AG20443 (cell line): ENCODE data around the gene FKBP11.
"Not testable (repeated sequence)": the region's sequence is repeated elsewhere in the genome, so short reads cannot be mapped to it uniquely, and the experiment has no call there.

ENCODE experiments used
- DNase-seq: peaks from one replicate; pipeline ENCODE4 v3.0.0; 2012; ENCODE audit warnings: low spot score, mixed read lengths

The FKBP11 gene

DNA sequence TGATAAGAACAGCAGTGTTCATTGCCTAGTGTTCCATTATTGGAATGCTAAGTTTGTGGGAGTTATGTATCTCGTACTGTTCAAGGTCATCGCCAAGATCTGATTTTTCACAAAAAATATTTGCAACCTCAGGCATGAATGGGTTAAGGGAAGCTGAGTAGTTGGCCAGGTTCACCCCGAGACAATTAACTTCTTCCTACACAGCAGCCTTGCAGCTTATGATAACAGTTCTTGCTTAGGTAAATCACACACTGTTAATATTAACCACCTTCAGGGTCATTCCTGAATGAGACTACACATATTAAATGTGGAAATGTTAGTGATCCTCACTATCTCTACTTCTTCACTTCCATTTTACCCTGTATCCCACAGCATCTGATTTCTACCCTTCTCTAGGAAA is 18.0 kb downstream of the FKBP11 start:
- no peak for DNase-seq

DNA sequence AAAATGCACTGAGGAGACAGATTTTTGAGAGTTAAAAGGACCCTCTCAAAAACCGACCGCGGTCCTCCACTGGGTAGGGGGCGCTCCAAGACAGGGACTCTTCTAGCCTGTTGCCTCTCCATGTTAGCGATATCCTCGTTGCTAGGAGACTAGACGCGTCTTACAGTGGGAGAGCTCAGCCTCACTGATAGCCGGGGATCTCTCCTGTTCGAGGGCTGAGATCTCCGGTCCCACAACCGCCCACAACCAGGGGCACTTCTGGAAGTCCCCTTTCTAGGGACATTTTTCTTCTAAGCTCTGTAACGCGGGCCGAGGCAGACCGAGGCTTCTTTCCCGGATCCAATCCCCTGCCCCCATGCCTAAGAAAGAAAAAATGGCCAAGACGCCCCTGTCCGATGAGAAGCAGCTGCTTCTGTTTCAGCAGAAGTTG is 21.3 kb downstream of the FKBP11 start:
- DNase-seq = peak; percentile 79

DNA sequence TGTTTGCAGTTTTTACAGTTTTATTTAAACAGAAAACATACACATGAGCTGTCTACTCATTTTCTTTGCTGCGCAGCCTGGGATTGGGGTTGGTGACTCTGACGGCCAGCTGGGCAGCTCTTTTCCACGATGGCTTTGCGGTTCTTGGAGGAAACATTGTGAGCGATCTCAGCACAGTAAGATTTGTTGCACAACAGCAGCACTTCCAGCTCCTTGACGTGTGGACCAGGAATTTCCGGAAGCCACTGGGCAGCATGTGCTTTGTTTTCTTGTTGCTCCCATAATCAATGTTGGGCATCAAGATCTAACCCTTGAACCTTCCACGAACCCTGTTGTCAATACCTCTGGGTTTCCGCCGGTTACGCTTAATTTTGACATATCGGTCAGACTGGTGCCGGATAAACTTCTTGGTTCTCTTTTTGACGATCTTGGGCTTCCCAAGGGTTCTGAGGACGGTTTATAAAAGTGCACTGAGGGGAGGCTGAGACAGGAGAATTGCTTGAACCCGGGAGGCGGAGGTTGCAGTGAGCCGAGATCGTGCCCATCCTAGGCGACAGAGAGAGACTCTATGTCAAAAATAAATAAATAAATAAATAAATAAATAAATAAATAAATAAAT is 21.8 kb downstream of the FKBP11 start:
- peak; percentile 34 for DNase-seq

DNA sequence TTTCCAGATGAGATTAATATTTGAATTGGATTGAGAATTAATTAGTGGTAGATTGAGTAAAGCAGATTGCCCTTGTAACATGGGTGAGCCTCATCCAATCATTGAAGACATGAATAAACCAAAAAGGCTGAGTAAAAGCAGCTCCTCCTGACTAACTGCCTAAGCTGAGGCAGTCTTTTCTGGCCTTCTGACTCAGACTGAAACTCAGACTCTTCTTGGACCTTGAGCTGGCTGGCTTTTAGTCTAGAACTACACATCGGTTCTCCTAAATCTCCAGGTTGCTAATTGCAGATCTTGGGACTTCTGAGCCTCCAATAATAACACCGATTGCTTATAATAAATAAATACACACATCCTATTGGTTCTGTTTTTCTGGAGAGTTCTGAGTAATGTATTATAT is 24.0 kb downstream of the FKBP11 start:
- DNase-seq = peak; percentile 58

DNA sequence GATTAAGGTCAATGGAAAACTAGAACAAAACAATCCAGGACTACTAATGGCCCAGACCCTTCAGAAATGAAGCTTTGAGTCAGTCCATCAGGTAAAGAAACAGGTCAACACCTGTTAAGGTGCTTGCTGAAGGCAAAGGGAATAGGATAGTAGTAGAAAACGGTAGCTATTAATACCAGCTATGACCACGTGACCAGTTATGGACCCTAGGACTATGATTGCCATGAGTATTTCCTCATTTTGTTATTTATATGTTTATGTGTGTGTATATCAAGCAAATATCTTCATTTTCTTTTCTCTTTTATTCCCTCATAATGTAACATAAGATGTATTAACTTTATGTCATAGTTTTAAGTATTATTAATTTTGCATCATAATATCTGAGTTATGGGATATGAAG is 25.6 kb downstream of the FKBP11 start:
- DNase-seq = no peak

DNA sequence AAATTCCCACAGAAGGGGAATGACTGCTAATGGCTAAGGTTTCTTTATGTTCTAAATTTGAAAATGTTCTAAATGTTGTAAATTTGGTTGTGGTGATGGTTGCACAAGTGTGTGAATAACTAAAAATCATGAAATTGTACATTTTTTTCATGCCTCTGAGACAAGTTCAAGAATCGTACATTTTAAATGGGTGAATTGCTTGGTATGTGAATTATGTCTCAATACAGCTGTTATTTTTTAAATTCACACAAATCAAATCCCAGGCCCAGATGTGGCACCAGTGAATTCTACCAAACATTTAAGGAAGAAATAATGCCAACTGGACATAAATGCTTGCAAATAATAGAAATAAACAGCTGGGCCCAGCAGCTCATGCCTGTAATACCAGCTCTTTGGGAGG is 31.0 kb downstream of the FKBP11 start:
- no peak for DNase-seq

DNA sequence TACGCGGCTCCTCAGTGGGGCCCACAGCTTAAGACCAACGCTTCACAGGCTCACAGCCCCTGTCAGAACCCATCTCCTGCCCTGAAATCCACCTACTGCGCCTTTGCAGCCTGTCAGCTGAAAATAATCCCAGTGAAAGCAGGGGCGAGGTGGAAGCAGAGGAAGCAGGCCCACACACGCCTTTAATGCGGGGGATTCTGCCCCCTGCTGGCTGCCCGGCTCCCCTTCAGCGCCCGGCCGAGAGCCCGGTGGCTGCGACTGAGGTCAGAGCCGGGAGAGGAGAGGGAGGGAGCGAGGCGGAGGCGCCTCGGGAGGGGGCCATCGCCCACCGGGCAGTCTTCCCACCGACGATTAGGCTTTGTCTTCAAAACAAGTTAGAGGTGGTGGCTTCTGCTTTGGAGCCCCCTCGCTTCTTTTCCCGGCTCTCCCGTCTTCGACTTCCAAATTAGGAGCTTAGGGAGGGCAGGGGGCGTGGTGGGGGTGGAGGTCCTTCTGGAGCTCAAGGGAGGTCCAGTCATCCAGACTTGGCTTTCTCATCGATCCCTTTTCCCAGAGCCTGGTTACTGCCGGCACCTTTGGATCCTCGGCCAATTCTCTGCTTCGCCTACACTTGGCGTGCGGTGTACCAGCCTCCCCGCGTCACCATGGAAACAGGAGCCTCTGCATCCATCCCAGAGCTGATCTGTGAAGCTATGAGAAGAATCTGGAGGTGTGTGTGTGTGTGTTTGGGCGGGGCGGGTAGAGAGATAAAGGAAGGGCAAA is 34.5 kb downstream of the FKBP11 start:
- DNase-seq = peak; percentile 90

DNA sequence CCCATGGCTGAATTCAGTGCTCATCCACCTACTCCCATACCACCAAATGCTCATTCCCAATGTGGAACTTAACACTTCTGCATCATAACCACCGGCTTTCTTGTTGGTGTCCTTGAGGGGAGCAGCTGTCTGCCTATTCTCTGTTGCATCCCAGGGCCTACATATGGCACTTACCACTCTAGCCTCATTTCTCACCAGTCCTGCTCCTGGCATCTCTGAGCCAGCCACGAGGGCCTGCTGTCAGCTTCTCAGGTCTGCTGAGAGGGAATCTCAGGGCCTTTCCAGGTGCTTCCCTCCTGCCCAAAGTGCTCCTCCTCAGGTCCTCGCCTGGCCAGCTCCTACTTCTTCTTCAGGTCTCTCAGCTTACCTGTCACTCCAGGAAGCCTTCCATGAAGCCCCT is 35.6 kb downstream of the FKBP11 start:
- DNase-seq = no peak

DNA sequence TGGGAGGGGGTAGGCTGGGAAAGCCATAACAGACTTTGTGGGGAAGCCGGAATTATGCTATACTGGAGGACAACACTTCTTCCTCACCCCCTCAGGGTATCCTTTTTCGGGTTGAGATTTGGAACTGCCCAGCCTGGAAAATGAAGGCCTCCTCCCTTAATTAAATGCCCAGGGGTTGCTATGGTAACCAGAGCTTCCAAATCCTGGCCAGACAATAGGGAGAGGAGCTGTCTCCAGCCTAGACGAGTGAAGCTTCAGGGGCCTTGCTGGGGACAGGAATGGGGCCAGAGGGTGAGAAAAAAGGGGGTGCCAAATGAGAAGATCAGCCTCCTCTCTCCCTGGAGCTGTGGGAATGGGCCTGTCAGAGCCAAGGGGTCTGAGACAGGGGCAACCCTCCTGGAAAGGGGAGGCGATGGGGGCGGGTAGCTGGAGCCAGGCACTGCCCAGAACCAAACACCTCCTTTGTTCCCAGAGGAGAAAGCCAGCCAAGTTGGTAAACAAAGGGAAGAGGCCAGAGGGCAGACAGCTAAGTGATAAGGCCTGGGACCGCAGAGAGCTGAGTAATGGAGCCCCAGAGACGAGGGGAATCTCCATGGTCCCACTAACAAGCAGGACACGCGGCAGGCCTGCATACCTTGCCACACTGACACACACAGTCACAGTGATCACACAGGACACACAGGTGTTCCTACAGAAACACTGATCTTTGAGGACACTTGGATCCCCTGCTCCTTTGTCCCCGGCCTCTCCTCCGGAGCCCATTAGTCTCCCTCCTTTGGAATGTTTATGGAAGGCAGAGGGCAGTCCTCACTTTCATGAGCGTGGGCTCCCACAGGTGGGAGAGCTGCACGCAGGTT is 41.8 kb downstream of the FKBP11 start:
- no peak for DNase-seq

DNA sequence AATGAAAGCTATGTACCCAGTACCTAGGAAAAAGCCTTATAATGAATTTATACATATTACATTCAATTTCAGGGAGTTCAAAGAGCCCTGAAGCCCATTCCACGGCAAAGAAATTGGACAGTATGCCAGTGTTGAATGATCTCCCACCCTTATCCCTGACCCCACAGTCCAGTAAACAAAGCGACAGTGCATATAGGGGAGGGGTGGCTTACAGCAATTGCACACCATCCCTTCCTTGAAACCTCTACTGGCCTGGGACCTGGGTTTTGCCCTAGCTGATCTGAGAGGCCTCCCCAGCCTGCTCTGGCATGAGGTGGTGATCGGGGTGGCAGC is 42.4 kb downstream of the FKBP11 start:
- no peak for DNase-seq

DNA sequence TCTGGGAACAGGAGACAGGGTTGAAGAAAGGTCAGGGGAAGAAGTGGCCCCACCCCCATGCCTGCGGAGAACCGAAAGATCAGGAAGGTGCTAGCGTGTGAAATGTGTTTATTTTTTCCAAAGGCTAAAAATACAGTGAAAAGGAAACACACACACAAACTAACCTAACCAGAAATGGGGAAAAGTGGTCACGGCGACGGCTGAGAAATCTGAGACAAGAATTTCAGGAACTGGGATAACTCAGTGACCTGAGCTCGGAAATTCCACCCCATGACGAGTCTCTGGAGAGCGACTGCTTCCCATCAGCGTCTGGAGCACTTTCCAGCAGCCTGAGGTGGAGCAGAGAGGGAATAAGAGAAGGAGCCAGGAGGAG is 43.0 kb downstream of the FKBP11 start:
- peak; percentile 50 for DNase-seq

DNA sequence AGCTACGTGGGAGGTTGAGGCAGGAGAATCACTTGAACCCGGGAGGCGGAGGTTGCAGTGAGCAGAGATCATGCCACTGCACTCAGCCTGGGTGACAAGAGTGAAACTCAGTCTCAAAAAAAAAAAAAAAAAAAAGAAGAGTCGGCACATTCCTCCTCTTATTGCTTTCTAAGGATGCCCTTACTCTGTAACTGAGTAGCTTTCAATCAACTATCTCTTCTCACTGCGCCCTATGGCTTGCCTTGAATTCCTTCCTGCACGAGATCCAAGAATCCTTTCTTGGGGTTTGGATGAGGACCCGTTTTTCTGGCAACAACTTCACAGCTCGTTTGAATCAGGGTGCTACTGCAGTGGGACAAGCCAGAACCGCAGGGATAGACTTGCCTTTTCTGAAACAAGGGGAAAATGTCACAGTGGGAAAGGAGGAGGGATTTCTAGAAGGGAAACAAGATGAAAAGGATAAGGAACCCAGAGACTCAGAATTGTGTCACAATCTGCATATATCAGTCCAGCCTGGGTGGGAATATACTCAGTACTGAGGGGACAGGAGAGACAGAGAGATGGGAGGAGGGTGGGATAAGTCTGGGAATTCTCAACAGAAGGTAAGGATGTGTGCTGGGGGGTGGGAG is 43.5 kb downstream of the FKBP11 start:
- DNase-seq = no peak

DNA sequence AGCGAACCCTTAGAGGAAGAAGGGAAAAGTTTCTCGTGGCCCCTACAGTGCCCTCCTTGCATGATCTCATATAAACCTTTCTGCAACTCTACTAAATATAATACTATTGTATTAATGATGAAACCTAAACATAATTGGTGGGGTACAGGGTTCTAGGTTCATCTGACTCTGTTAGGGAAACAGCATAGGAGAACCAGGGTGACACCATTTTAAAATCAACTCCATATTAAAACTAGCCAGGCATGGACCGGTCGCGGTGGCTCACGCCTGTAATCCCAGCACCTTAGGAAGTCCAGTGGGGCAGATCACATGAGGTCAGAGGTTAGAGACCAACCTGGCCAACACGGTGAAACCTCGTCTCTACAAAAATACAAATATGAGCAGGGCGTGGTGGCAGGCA is 44.6 kb downstream of the FKBP11 start:
- DNase-seq = no peak

DNA sequence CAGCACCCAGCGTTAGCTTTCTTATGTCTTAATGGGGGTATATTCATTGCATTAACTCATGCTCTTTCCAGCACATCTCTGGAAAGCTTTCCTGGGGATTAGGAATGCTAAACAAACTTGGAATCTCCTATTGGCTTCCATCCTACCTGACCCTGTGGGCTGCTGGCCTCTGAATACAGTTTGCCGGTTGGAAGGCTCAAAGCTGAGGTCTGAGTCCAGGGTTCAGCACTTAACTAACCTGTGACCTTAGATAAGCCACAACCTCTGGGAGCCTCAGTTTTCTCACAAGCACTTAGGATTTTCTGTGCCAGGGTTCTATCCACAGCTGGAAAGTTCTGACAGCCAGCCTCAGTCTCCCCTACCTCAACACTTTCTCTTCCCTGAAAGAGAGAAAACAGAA is 46.7 kb downstream of the FKBP11 start:
- DNase-seq = no peak

DNA sequence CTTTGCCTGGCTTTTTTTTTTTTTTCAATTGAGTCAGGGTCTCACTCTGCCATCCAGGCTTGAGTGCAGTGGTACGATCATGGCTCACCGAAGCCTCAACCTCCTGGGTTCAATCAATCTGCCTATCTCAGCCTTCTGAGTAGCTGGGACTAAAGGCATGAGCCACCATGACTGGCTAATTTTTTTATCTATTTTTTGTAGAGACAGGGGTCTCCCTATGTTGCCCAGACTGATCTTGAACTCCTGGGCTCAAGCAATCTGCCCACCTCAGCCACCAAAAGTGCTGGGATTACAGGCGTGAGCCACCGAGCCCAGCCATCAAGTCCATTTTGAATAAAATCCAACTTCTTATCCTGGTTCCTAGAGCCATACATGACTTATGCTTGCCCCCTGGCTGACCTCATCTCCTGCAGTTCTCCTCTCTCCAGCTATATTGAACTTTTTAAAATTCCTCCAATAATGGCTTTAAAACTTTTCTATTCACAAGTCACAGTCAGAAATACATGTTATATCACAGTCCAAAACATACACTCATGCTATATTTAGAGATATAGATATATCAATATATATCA is 49.3 kb downstream of the FKBP11 start:
- DNase-seq = no peak

DNA sequence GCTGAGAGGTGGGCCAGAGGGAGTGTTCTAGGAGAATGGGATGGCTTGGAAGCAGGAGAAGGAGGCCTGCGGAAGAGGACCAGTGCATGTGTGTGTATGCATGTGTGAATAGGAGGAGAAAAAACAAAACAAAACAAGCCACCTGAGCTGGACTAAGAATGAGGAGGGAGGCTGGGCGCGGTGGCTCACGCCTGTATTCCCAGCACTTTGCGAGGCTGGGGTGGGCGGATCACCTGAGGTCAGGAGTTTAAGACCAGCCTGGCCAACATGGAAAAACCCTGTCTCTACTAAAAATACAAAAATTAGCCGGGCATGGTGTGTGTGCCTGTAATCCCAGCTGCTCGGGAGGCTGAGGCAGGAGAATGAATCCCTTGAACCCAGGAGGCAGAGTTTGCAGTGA is 51.8 kb downstream of the FKBP11 start:
- DNase-seq = not testable (repeated sequence)

DNA sequence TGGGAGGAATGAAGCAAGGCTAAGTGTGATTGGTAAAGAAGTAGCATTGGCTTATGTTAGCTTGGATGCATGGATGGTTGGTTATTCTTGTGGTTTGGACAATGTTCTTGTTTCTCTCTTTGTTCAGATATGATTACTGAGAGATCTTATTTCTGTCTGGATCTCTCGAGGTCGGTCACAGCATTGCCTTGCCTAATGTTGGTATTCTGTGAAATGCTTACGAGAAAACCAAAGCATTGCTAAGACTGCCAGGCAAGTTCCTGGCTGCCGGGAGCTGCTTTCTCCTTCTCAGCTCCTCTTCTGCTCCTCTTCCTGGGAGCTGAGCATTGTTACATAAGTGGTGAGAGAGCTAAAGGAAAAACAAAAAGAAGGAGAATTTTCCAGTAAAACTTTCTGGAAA is 52.2 kb downstream of the FKBP11 start:
- DNase-seq = no peak
